Measurements from ENCODE around the gene FBLN1. TPM values are rescaled to one million over a fixed set of nuclear protein-coding genes. Genes with fewer than 3 reads are reported as not detected.
"Not testable (repeated sequence)": the region's sequence is repeated elsewhere in the genome, so short reads cannot be mapped to it uniquely, and the experiment has no call there.

The FBLN1 gene
- total and polyA plus RNA-seq, 2 of the 8 experiments (the other 6 are each of a cell fraction or from before 2014, with no cell fraction given), result 159 to 168 TPM

DNA sequence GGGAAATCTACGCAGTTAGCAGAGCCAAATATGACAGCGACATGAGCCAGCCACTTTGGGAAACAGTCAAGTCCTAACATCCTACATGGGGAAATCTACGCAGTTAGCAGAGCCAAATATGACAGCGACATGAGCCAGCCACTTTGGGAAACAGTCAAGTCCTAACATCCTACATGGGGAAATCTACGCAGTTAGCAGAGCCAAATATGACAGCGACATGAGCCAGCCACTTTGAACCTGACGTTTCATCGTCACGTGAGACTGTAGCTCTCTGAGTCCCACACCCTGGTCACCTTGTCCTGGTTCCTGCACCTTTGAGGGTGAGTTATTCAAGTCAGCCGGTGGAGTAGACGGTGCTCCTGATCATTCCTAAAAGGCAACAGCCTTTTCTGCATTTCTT, 105.4 kb downstream of the FBLN1 start:
- H3K79me1 ChIP-seq (ENCODE audit: low read depth, low read length); DNase-seq (ENCODE audit: low read depth in 1 of 2, low spot score in 2 of 2); H3K23me2 ChIP-seq (ENCODE audit: low read depth, low read length); H3K4me3 ChIP-seq (ENCODE audit: extremely low read depth in 1 of 4, insufficient read depth in 2 of 4, low read depth in 3 of 4, low read length in 4 of 4); H3K4ac ChIP-seq (replicated peaks; ENCODE audit: insufficient read length, low read depth, low read length); H2BK15ac ChIP-seq (ENCODE audit: low read length); H2BK12ac ChIP-seq (ENCODE audit: low read depth, low read length); H3K27ac ChIP-seq (ENCODE audit: low read depth, low read length); H3K23ac ChIP-seq (ENCODE audit: insufficient read length); H3K79me2 ChIP-seq (ENCODE audit: control insufficient read depth in 1 of 2, insufficient read depth in 2 of 2, low read length in 2 of 2); H4K5ac ChIP-seq (ENCODE audit: insufficient read length, low read depth, low read length); CTCF ChIA-PET (ENCODE audit: partially characterized antibody); FAIRE-seq; H3K36me3 ChIP-seq (ENCODE audit: control insufficient read depth in 2 of 4, insufficient read depth in 4 of 4, low read length in 3 of 4); H3K4me1 ChIP-seq (replicated peaks in 1 of 4; ENCODE audit: control insufficient read depth in 3 of 4, insufficient read depth in 4 of 4, low read length in 3 of 4); H2BK120ac ChIP-seq (replicated peaks; ENCODE audit: low read depth, low read length); H4K91ac ChIP-seq (replicated peaks; ENCODE audit: insufficient read length, low read length); H3K27me3 ChIP-seq (replicated peaks in 1 of 4; ENCODE audit: control insufficient read depth in 3 of 4, extremely low read depth in 1 of 4, insufficient read depth in 3 of 4, low read length in 3 of 4); H4K8ac ChIP-seq (ENCODE audit: extremely low read depth, insufficient read depth, low read length); H4K20me1 ChIP-seq (replicated peaks in 1 of 2; ENCODE audit: control insufficient read depth in 1 of 2, insufficient read depth in 2 of 2, low read length in 2 of 2); H2BK5ac ChIP-seq (ENCODE audit: low read depth, low read length); H2BK20ac ChIP-seq (ENCODE audit: low read length); H3K14ac ChIP-seq (ENCODE audit: insufficient read length); H3K4me2 ChIP-seq (ENCODE audit: insufficient read depth in 1 of 2, low read depth in 2 of 2, low read length in 2 of 2); H3K18ac ChIP-seq (ENCODE audit: extremely low read depth, low read length); H2AK5ac ChIP-seq (ENCODE audit: low read depth, low read length); H3K56ac ChIP-seq (replicated peaks; ENCODE audit: insufficient read length, low read depth, low read length); H2AFZ ChIP-seq (ENCODE audit: low read length); H3K9me3 ChIP-seq (ENCODE audit: insufficient read depth in 2 of 2, low read depth in 1 of 2, low read length in 1 of 2); H3K9ac ChIP-seq (replicated peaks in 1 of 4; ENCODE audit: extremely low read depth in 1 of 4, low read depth in 3 of 4, low read length in 3 of 4): not testable (repeated sequence)
- WGBS, 2 experiments (ENCODE audit: extremely low coverage in 1 of 2, insufficient coverage in 1 of 2, insufficient read length in 1 of 2, insufficient replicate concordance in 2 of 2, low coverage in 1 of 2, low lambda C conversion rate in 2 of 2, missing lambda C conversion rate in 1 of 2), result 83% methylated on average over 11 of the region's 11 CpGs; no CpG with 5 or more reads in 1 of the 2 experiments
- POLR2A ChIA-PET (ENCODE audit: partially characterized antibody), result interaction anchor here (2.3 kb wide), 1 partner anchor 20 kb away, joined by 7 read pairs; no protein-coding TSS in a partner anchor

Measured in H1 (cell line).